ENCODE results near the gene NUDT22.

NUDT22 gene

GRCh38 chr11:64255135-64256128 lies 29.4 kb downstream of the NUDT22 start:
- DNase-seq (ENCODE audit: low read depth) = no peak

DNA sequence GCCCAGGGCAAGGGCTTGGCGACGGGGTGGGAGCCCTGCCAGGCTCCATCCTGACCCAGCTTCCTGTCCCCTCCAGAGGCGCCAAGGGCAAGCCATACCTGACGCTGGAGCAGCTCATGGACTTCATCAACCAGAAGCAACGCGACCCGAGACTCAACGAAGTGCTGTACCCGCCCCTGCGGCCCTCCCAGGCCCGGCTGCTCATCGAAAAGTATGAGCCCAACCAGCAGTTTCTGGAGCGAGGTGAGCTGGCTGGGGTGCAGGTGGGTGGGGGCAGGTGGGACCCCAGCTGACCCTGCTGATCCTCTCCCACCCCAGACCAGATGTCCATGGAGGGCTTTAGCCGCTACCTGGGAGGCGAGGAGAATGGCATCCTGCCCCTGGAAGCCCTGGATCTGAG lies 30.2 kb downstream of the NUDT22 start:
- no peak for DNase-seq (ENCODE audit: low read depth)

GRCh38 chr11:64258356-64258755 lies 32.3 kb downstream of the NUDT22 start:
- DNase-seq (ENCODE audit: low read depth) = no peak

DNA sequence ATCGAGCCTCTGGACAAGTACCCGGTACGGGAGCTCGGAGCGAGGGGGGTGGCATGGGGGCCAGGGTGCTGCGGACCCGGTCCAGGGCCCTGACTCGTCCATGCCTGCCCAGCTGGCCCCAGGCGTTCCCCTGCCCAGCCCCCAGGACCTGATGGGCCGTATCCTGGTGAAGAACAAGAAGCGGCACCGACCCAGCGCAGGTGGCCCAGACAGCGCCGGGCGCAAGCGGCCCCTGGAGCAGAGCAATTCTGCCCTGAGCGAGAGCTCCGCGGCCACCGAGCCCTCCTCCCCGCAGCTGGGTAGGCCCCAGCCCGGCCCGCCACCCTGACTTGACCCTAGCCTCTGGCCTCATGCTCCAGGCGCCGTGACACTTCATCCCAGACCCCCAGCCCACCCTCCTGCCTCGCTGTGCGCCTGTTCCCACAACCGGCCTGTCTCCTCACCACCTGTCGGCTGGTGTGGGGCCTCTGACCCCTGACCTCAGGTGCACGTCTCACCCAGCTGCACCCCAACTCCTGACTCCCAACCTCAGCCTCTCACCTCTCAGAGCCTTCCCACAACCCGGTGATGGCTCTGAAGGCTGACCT lies 33.0 kb downstream of the NUDT22 start:
- no peak for DNase-seq (ENCODE audit: low read depth)

DNA sequence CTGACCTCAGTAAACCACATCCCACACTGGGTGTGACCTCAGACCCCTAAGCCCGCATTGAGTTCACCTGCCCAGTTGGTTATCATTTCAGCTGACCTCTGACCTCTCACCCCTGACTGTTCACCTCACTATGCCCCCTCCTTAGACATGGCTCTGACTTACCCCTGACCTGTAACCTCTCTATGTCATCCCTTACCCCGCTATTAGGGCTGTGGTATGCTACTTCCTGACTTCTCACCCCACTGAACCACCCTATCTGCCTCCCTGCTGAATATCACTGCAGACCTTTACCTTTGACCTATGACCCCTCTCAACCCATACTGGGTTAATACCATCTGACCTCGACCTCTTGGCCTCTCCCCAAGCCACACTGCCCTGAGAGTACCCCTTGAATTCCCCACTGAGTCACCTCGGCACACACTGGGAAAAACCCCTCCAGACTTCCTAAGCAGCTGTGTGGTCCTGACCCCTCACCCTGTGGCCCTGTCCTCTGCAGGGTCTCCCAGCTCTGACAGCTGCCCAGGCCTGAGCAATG lies 33.5 kb downstream of the NUDT22 start:
- DNase-seq (ENCODE audit: low read depth) = no peak

GRCh38 chr11:64260147-64260708 lies 34.2 kb downstream of the NUDT22 start:
- DNase-seq (ENCODE audit: low read depth) = no peak

DNA sequence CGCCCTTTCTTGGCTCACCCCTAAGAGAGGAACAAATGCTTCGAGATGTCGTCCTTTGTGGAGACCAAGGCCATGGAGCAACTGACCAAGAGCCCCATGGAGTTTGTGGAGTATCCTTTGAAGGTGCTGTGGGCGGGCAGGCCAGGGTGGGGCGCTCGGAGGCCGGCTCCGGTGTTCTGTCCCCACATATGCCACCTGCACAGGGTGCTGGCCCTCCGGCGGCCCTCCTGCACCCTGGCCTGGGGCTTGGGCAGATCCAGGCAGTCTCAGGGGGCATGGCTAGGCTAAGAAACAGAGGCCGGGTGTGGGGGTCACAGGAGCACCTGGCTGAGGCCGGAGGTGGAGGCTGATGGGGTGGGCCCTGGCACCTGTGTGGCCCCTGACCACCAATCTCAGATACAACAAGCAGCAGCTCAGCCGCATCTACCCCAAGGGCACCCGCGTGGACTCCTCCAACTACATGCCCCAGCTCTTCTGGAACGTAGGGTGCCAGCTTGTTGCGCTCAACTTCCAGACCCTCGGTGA lies 35.5 kb downstream of the NUDT22 start:
- DNase-seq (ENCODE audit: low read depth) = no peak

DNA sequence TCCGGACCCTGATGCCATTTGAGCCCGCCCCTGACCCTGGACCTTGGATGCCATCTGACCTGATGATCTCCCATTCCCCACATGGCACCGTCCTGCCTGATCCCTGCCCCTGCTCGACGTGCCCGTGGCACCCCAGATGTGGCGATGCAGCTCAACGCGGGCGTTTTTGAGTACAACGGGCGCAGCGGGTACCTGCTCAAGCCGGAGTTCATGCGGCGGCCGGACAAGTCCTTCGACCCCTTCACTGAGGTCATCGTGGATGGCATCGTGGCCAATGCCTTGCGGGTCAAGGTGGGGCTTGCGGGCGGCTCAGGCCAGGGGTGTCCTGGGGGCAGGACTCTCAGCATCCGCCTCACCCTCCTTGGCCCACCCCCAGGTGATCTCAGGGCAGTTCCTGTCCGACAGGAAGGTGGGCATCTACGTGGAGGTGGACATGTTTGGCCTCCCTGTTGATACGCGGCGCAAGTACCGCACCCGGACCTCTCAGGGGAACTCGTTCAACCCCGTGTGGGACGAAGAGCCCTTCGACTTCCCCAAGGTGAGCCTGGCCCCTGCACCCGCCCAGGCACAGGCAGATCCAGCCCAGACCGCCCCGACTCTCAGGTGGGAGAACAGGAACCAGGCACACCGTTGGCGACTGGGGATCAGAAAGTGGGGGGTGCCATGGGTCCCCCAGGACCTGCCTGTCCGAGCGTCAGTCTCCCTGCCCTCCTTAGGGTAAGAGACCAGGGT lies 36.4 kb downstream of the NUDT22 start:
- DNase-seq (ENCODE audit: low read depth) = no peak

GRCh38 chr11:64263021-64263946 lies 37.2 kb downstream of the NUDT22 start:
- no peak for DNase-seq (ENCODE audit: low read depth)

DNA sequence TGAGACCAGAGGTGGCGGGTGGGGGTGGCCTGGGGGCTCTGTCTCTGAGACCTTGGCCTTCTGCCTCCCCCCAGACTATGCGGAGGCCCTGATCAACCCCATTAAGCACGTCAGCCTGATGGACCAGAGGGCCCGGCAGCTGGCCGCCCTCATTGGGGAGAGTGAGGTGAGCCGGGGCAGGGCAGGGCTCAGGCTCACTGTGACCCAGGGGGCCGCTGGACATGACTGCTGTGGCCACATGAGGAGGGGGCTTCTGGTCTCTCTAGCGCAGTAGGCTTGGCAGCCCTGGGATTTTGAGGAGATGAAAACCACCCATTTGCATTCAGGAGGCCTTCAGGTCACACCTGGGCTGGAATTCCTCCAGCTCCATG lies 37.9 kb downstream of the NUDT22 start:
- DNase-seq (ENCODE audit: low read depth) = no peak

DNA sequence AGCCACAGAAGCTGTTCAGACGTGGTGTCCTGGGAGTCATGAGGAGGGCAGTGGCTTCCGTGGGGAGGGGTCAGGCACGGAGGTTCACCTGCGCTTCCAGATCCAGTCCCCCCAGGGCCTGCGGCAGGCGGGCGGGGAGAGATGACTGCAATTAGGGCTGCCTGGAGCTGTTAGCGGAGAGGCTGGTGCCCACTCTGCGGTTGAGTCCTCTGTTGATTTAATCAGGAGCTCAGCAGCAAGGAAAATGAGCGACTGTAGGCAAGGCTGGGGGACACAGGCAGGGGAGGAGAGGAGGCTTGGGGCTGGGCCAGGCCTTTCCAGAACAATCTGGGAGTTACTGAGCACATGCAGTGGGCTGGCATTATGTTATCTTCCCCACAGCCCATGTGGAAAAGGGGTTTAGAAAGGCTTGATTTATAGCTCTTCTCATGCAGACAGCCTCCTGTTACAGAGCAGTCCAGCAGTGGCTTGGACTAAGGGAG lies 38.3 kb downstream of the NUDT22 start:
- no peak for DNase-seq (ENCODE audit: low read depth)

GRCh38 chr11:64265176-64266160 lies 39.4 kb downstream of the NUDT22 start:
- DNase-seq (ENCODE audit: low read depth) = no peak

GRCh38 chr11:64266339-64266738 lies 40.3 kb downstream of the NUDT22 start:
- no peak for DNase-seq (ENCODE audit: low read depth)

GRCh38 chr11:64267207-64267945 lies 41.3 kb downstream of the NUDT22 start:
- DNase-seq (ENCODE audit: low read depth) = no peak

DNA sequence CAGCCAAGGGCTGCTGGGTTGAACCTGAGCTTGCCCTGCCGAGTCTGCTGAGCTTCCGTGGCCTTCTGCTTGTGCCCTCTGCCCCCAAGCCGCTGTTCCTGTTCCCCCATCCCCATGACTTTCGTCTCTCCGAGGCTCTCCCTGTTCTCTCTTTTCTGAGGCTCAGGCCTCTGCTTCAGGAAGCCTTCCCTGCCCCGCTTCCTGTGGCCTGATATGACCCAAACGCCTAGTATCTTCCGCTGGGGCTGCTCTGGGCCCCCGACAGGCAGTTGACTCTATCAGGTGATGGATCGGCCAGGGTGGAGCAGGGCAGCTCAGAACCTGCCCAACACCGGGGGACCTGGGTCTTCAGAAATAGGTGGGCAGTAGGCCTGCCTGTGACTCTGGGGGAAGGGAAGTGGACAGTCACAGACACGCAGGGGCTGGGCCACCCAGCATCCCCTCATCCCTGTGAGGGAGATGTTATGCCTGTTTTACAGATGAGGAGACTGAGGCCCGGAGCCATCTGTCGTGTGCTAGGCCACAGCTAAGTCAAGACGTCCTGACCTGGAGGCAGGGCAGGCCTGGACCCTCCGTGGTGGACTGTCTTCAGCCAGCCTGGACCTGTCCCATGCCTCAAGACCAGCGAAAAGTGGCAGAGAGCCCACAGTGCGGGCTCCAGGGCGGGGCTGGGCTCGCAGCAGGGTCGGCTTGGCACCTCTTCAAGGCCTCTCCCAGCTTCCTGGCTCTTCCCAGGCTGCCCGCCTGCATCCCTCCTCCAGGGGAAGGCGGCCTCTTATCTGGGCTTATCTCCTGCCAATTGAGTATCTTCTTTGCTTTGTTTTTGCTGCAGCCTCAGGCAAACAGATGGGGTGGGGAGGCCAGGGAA lies 42.2 kb downstream of the NUDT22 start:
- no peak for DNase-seq (ENCODE audit: low read depth)

DNA sequence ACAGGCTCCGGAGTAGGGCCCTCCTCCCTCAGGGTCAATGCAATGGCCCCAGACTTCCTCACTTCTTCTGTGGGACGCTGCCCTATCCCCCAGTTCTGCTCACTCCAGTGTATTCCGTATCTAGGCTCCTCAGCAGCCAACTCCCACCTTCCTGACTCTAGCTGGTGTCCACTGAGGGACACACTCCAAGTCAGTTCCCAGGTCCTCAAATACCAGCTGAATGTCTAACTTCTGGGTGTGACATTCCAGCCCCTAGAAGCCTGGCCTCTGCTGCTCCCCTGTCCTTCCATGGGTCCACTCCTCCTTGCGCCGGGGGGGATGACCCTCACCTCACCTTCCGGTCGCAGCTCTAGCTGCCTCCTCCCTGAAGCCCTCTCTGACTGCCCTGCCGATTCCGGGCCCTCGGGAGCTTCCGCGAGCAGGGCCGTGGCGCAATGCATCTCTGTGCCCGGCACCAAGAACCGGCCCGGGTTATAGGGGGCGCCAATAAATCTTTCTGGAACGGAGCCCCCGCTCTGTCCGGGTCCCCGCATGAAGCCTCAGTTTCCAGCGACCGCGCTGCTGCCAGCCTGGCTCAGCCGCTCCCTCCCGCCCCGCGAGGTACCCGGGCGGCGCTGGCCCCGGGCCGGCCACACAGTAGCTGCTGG lies 42.9 kb downstream of the NUDT22 start:
- DNase-seq (ENCODE audit: low read depth) = no peak

GRCh38 chr11:64269540-64270220 lies 43.6 kb downstream of the NUDT22 start:
- DNase-seq (ENCODE audit: low read depth) = peak; percentile 99

All from non-pigmented ciliary epithelial cell (primary cell).